ENCODE results near the gene AOAH.
"Not testable (repeated sequence)": the region's sequence is repeated elsewhere in the genome, so short reads cannot be mapped to it uniquely, and the experiment has no call there.

The AOAH gene

GRCh38 chr7:36712015-36712414 is 12.3 kb downstream of the AOAH start:
- no peak overlapping the region for H3K4me3 ChIP-seq (ENCODE audit: low read length)
- no peak for DNase-seq (ENCODE audit: low read depth)
- TF ChIP-seq CTCF (conservative IDR thresholded peaks at IDR 0.05; ENCODE audit: low read length), result no peak

GRCh38 chr7:36711256-36711655 is 13.0 kb downstream of the AOAH start:
- TF ChIP-seq CTCF (conservative IDR thresholded peaks at IDR 0.05; ENCODE audit: low read length), result no peak
- no peak for DNase-seq (ENCODE audit: low read depth)
- H3K4me3 ChIP-seq (ENCODE audit: low read length), result no peak overlapping the region

- no peak overlapping the region for H3K4me3 ChIP-seq (ENCODE audit: low read length)
- TF ChIP-seq CTCF (conservative IDR thresholded peaks at IDR 0.05; ENCODE audit: low read length), result no peak
- DNase-seq (ENCODE audit: low read depth), result no peak
These were observed 14.0 kb downstream of the AOAH start for GRCh38 chr7:36710186-36710791.

GRCh38 chr7:36708767-36709166 is 15.5 kb downstream of the AOAH start:
- no peak for DNase-seq (ENCODE audit: low read depth)
- no peak overlapping the region for H3K4me3 ChIP-seq (ENCODE audit: low read length)
- TF ChIP-seq CTCF (conservative IDR thresholded peaks at IDR 0.05; ENCODE audit: low read length), result no peak

- no peak overlapping the region for H3K4me3 ChIP-seq (ENCODE audit: low read length)
- TF ChIP-seq CTCF (conservative IDR thresholded peaks at IDR 0.05; ENCODE audit: low read length), result no peak
- no peak for DNase-seq (ENCODE audit: low read depth)
These were observed 16.4 kb downstream of the AOAH start for GRCh38 chr7:36707898-36708297.

GRCh38 chr7:36707465-36707864 is 16.8 kb downstream of the AOAH start:
- TF ChIP-seq CTCF (conservative IDR thresholded peaks at IDR 0.05; ENCODE audit: low read length), result no peak
- no peak for DNase-seq (ENCODE audit: low read depth)
- H3K4me3 ChIP-seq (ENCODE audit: low read length), result no peak overlapping the region

GRCh38 chr7:36703860-36704259 is 20.4 kb downstream of the AOAH start:
- not testable (repeated sequence) for DNase-seq (ENCODE audit: low read depth)

GRCh38 chr7:36692456-36692855 is 31.8 kb downstream of the AOAH start:
- no peak overlapping the region for H3K4me3 ChIP-seq (ENCODE audit: low read length)
- no peak for TF ChIP-seq CTCF (conservative IDR thresholded peaks at IDR 0.05; ENCODE audit: low read length)

More at GRCh38 chr7:36703860-36704259, 20.4 kb downstream of the AOAH start:
- H3K4me3 ChIP-seq (ENCODE audit: low read length), result not testable (repeated sequence)

More at GRCh38 chr7:36692456-36692855, 31.8 kb downstream of the AOAH start:
- no peak for DNase-seq (ENCODE audit: low read depth)

All from AG10803 (cell line).